GM19467 (cell line): ENCODE data around the gene NLK.
"Not testable (repeated sequence)": the region's sequence is repeated elsewhere in the genome, so short reads cannot be mapped to it uniquely, and the experiment has no call there.

ENCODE experiments used
- ATAC-seq: cut with Tn5 transposase; IDR thresholded peaks from one replicate; pipeline ENCODE4 v1.9.1; 2021; ENCODE audit warnings: mild to moderate bottlenecking, moderate library complexity; ENCODE audit not compliant: unreplicated experiment

The NLK gene

GRCh38 chr17:28227316-28228108 lies 185.0 kb downstream of the NLK start:
- no peak for ATAC-seq

- no peak for ATAC-seq
Measured at GRCh38 chr17:28228109-28228840, 185.8 kb downstream of the NLK start.

- ATAC-seq = no peak
Measured at GRCh38 chr17:28228986-28229729, 186.7 kb downstream of the NLK start.

GRCh38 chr17:28230011-28230410 lies 187.5 kb downstream of the NLK start:
- ATAC-seq = no peak

- ATAC-seq = not testable (repeated sequence)
Measured at GRCh38 chr17:28230607-28231006, 188.1 kb downstream of the NLK start.

DNA sequence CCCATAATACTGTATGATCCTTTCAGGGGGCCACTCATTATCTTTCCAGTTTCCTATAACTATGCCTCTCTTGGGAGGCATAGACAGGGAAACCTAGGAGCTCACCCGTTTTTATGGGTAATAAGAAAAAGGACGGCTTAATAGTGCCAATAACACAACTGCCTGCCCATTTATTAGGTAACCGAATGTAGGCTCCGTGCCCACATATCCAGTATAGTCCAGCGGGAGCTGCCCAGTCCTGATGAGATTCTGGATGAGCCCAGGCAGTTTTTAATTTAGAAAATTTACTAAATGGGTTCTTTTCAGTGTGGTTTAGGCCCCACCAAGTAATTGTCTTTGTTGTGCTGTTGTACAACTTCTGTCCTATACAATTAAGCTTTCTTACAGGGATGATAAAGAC lies 189.1 kb downstream of the NLK start:
- ATAC-seq = not testable (repeated sequence)

DNA sequence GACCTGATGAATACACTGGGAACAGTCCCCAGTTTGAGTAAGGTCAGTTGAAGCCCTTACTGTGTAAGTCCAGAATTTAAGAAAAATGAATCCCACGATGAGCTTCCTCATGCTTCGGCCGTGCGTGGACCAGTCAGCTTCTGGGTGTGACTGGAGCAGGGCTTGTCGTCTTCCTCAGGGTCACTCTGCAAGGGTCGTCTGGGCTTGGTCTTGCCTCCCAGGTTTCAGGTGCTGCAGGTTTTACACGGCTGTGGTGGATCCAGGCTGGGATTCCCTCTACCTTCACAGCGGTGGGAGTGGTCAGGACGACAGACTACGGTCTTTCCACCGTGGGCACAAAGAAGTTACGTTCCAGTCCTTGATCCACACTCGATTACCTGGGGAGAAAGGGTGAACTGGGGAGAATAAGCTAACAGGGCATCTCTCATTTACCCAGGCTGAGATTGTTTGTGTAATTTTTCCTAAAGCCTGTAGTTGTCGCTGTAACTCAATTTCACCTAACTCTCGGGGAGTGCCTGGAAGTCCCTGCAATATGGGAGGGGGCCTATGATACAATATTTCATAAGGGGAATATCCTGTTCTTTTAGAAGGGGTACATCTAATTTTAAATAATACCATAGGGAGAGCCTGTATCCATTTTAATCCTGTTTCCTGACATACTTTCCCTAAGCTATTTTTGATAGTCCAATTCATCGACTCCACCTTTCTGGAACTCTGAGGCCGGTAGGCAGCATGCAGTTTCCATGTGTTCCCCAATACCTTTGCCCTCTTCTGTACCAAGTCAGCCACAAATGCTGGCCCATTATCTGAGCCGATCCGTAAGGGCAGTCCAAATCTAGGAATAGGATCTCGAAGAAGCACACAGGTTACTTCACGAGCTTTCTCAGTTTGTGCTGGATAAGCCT lies 190.7 kb downstream of the NLK start:
- not testable (repeated sequence) for ATAC-seq

- not testable (repeated sequence) for ATAC-seq
Measured at GRCh38 chr17:28233872-28234856, 191.7 kb downstream of the NLK start.

DNA sequence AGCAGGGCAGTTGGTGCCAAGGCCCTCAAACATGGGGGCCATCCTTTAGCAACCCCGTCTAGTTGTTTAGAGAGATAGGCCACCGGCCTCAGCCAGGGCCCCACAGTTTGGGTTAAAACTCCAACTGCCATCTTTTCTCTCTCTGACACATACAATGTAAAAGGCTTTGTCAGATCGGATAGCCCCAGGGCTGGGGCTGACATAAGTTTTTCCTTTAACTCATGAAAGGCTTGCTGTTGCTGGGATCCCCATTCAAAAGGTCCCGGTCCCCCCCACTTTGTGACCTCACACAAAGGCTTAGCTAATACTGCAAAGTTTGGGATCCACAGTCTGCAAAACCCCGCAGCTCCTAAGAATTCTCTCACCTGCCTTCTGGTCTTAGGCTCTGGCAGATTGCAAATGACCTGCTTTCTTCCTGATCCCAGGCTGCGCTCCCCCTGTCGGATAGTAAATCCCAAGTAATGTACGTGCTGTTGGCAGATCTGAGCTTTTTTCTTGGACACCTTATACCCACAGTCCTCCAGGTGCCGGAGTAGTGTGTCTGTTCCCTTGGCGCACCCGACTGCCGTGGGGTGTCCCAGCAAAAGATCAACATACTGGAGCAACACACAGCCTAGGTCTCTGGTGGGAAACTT lies 192.7 kb downstream of the NLK start:
- not testable (repeated sequence) for ATAC-seq

- ATAC-seq = not testable (repeated sequence)
Measured at GRCh38 chr17:28236033-28236653, 193.7 kb downstream of the NLK start.

DNA sequence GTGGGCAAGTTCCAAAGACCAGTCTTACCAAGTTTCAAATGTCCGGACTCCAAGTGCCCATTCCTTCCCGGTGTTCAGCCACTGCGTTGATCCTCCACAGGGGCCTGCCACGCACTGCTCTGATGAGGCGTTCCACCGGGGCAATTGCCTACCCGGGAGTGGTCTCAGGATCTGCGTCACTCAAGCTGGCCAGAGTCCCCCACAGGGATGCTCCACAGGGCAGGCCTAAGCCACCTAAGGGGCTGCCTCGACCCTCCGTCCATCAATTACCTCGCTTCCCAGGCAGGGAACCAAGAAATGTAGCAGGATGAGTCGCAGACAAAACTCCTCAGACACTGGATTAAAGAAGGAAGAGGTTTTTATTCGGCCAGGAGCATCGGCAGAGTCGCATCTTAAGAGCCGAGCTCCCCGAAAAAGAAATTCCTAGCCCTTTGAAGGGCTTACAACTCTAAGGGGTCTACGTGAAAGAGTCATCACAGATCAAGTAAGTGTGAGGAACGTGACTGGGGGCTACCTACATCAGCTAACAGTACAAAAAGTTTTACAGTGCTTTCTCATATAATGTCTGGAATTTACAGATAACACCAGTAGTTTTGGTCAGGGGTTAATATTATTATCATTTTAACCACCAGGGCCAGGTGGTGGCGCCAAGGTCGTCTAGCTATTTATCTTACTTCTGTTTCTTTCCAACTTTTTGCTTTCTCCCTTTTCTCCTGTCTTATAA lies 196.2 kb downstream of the NLK start:
- ATAC-seq = not testable (repeated sequence)

DNA sequence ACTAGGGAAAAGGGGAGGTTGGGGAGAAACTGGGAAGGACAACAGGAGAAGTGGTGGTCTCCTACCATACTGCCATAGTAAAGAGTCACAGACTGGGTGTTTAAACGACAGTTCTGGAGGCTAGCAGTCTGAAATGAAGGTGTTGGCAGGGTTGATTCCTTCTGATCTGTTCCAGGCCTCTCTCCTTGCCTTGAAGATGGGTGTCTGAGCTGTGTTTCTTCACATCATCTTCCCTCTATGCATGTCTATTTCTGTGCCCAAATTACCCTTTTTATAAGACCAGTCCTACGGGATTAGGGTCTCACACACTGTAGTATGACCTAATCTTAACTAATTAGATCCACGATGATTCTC lies 196.8 kb downstream of the NLK start:
- no peak for ATAC-seq

GRCh38 chr17:28240688-28241340 lies 198.3 kb downstream of the NLK start:
- no peak for ATAC-seq

GRCh38 chr17:28242791-28243190 lies 200.3 kb downstream of the NLK start:
- ATAC-seq = no peak

DNA sequence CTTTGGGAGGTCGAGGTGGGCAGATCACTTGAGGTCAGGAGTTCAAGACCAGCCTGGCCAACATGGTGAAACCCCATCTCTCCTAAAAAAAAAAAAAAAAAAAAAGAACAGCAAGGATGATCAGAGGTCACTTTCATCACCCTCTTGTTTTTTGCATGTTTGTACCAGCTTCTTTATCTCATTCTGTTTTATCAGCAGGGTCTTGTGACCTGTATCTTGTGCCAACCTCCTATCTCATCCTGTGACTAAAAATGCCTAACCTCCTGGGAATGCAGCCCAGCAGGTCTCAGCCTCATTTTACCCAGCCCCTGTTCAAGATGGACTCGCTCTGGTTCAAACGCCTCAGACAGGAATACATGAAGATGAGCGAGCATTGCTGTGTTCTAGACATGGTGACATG lies 200.8 kb downstream of the NLK start:
- not testable (repeated sequence) for ATAC-seq

GRCh38 chr17:28244446-28244845 lies 202.0 kb downstream of the NLK start:
- ATAC-seq = no peak
